ENCODE results near the gene NID1.

NID1 gene

GRCh38 chr1:235947989-235948388, 116.9 kb downstream of the NID1 start:
- Histone ChIP-seq H3K4me3 (ENCODE audit: low read depth in 1 of 2, low read length in 2 of 2) (no peak overlapping the region), H3K27ac (ENCODE audit: low read length) (no peak overlapping the region), H4K20me1 (ENCODE audit: insufficient read depth, low read length) (no peaks in the 10 kb centered on the region), H3K4me2 (ENCODE audit: insufficient read depth, low read length) (no peak overlapping the region), H3K9ac (ENCODE audit: low read depth, low read length) (no peak overlapping the region), H3K9me3 (ENCODE audit: insufficient read depth, low read length, severe bottlenecking) (no peaks in the 10 kb centered on the region), H2AFZ (ENCODE audit: low read depth, low read length) (no peak overlapping the region), H3K36me3 (ENCODE audit: insufficient read depth, low read length) (no peaks in the 10 kb centered on the region), H3K79me2 (ENCODE audit: insufficient read depth, low read length) (no peaks in the 10 kb centered on the region), H3K27me3 (ENCODE audit: insufficient read depth, low read length, poor library complexity) (peaks cover 3% of the 10 kb centered on the region), H3K4me1 (ENCODE audit: insufficient read depth, low read length) (no peaks in the 10 kb centered on the region)
- DNase-seq (no peak), ATAC-seq (ENCODE audit: insufficient read depth, low read depth) (no peak)
- TF ChIP-seq CTCF (IDR thresholded peaks at IDR 0.05; ENCODE audit: borderline replicate concordance, extremely low read depth, low read length, poor library complexity, severe bottlenecking) (no peak), EZH2 (IDR thresholded peaks at IDR 0.05; ENCODE audit: borderline replicate concordance, low read depth, low read length, severe bottlenecking) (no peak)

- H3K79me2 ChIP-seq (ENCODE audit: insufficient read depth, low read length), result no peaks in the 10 kb centered on the region
- no peak overlapping the region for H2AFZ ChIP-seq (ENCODE audit: low read depth, low read length)
- no peak overlapping the region for H3K9ac ChIP-seq (ENCODE audit: low read depth, low read length)
- no peaks in the 10 kb centered on the region for H3K4me1 ChIP-seq (ENCODE audit: insufficient read depth, low read length)
- no peak overlapping the region for H3K4me3 ChIP-seq (ENCODE audit: low read depth in 1 of 2, low read length in 2 of 2)
- no peaks in the 10 kb centered on the region for H3K36me3 ChIP-seq (ENCODE audit: insufficient read depth, low read length)
- no peak overlapping the region for H3K27ac ChIP-seq (ENCODE audit: low read length)
- H3K9me3 ChIP-seq (ENCODE audit: insufficient read depth, low read length, severe bottlenecking), result no peaks in the 10 kb centered on the region
- DNase-seq, result no peak
- peaks cover 5% of the 10 kb centered on the region for H3K27me3 ChIP-seq (ENCODE audit: insufficient read depth, low read length, poor library complexity)
- no peaks in the 10 kb centered on the region for H4K20me1 ChIP-seq (ENCODE audit: insufficient read depth, low read length)
- no peak for ATAC-seq (ENCODE audit: insufficient read depth, low read depth)
- H3K4me2 ChIP-seq (ENCODE audit: insufficient read depth, low read length), result no peak overlapping the region
- no peak for TF ChIP-seq EZH2 (IDR thresholded peaks at IDR 0.05; ENCODE audit: borderline replicate concordance, low read depth, low read length, severe bottlenecking)
- no peak for TF ChIP-seq CTCF (IDR thresholded peaks at IDR 0.05; ENCODE audit: borderline replicate concordance, extremely low read depth, low read length, poor library complexity, severe bottlenecking)
Observed at GRCh38 chr1:235946571-235946981, 118.3 kb downstream of the NID1 start.

GRCh38 chr1:235945775-235946570, 118.9 kb downstream of the NID1 start:
- H3K27ac ChIP-seq (ENCODE audit: low read length), result no peak overlapping the region
- no peak overlapping the region for H3K4me2 ChIP-seq (ENCODE audit: insufficient read depth, low read length)
- no peaks in the 10 kb centered on the region for H3K36me3 ChIP-seq (ENCODE audit: insufficient read depth, low read length)
- H3K79me2 ChIP-seq (ENCODE audit: insufficient read depth, low read length), result no peaks in the 10 kb centered on the region
- H3K9me3 ChIP-seq (ENCODE audit: insufficient read depth, low read length, severe bottlenecking), result no peaks in the 10 kb centered on the region
- H2AFZ ChIP-seq (ENCODE audit: low read depth, low read length), result no peak overlapping the region
- no peak for ATAC-seq (ENCODE audit: insufficient read depth, low read depth)
- H3K4me3 ChIP-seq (ENCODE audit: low read depth in 1 of 2, low read length in 2 of 2), result no peak overlapping the region
- TF ChIP-seq EZH2 (IDR thresholded peaks at IDR 0.05; ENCODE audit: borderline replicate concordance, low read depth, low read length, severe bottlenecking) (no peak), CTCF (IDR thresholded peaks at IDR 0.05; ENCODE audit: borderline replicate concordance, extremely low read depth, low read length, poor library complexity, severe bottlenecking) (no peak)
- H3K4me1 ChIP-seq (ENCODE audit: insufficient read depth, low read length), result no peaks in the 10 kb centered on the region
- no peak for DNase-seq
- no peak overlapping the region for H3K9ac ChIP-seq (ENCODE audit: low read depth, low read length)
- peaks cover 5% of the 10 kb centered on the region for H3K27me3 ChIP-seq (ENCODE audit: insufficient read depth, low read length, poor library complexity)
- H4K20me1 ChIP-seq (ENCODE audit: insufficient read depth, low read length), result no peaks in the 10 kb centered on the region
